GM21576 (cell line): ENCODE data around the gene TMIGD1.
"Not testable (repeated sequence)": the region's sequence is repeated elsewhere in the genome, so short reads cannot be mapped to it uniquely, and the experiment has no call there.

Experiments
- ATAC-seq: cut with Tn5 transposase; IDR thresholded peaks from one replicate; pipeline ENCODE4 v1.9.1; 2021; ENCODE audit warnings: mild to moderate bottlenecking, moderate library complexity; ENCODE audit not compliant: unreplicated experiment

The TMIGD1 gene

DNA sequence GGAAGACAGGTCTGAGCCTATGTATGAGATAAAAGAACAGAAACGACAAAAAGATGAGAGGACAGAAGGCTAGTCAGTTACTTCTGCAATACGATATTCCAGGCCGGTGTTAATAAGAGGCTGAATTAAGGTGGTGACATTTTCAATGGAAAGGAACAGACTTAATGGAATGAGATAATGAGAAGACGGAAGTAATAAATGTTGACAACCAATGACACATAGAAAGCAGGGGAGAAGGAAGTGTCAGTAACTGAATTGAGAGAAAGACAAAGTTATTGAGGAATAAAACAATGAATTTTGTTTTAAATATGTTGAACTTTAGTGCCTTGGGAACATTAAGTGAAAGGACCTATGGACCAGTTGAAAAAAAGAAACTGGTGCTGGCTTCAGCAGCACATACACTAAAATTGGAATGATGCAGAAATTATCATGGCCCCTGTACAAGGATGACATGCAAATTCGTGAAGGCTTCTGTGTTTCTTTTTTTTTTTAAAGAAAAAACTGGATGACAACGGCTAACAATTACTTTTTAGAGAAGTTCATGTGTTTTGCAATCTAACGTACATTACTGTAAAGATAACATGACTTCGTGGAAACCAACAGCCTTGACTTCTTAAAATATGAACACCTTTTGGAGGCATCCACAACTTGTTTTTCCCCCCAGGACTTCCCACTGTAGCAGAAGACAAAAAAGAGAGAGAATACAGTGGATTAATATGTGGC lies 26.4 kb upstream of the TMIGD1 start:
- no peak for ATAC-seq

DNA sequence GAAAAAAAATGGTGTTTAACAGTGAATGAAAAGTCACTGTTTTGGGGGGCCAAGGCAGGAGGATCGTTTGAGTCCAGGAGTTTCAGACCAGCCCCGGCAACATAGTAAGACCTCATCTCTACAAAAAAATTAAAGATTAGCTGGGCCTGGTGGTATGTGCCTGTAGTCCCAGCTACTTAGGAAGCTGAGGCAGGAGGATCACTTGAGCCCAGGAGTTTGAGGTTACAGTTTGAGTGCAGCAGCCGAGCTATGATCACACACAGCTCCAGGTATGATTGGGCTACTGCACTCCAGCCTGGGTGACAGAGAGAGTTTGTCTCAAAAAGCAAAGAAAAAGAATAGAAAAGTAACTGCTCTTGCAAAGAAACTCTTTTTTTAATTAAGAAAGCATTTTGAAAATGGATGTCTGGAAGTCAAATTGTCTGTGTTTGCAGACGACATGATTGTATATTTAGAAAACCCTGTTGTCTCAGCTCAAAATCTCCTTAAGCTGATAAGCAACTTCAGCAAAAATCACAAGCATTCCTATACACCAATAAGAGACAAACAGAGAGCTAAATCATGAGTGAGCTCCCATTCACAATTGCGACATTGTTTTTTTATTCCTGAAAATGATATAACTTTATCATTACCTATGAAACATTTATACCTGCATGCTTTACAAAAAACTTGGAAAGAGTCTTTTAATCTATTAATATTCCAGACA lies 24.4 kb upstream of the TMIGD1 start:
- no peak for ATAC-seq

- no peak for ATAC-seq
Observed at GRCh38 chr17:30357476-30357875, 23.6 kb upstream of the TMIGD1 start.

DNA sequence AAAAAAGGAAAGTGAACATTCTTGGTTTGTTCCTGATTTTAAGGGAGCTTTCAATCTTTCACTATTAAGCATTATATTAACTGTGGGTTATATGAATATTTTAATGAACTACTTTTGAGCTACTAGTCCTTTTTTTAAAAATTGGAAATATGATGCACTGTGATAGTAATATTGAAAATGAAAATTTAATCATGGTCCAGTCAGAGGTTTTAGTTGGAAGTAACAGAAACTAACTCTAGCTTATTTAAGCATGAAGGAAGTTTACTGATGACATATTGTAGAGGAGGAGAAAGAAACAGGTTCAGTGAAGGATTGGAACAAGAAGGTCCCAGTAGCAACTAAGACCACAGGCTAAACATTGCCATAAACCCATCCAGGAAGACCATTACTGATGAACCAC lies 20.8 kb upstream of the TMIGD1 start:
- ATAC-seq: no peak

DNA sequence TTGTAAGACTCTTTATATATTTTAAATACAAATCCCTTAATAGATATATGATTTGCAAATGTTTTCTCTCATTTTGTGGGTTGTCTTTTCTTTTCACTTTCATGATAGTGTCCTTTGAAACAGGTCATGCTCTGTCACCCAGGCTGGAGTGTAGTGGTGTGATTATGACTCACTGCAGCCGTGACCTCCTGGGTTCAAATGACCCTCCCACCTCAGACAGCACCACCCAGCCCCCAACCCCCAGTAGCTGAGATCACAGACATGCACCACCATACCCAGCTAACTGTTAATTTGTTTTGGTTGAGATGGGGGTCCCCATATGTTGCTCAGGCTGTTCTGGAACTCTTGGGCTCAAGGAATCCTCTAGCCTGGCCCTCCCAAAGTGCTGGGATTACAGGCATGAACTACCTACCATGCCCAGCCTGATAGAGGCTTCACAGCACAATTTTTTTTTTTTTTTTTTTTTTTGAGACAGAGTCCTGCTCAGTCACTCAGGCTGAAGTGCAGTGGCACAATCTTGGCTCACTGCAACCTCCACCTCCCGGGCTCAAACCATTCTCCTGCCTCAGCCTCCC lies 18.5 kb upstream of the TMIGD1 start:
- no peak for ATAC-seq

DNA sequence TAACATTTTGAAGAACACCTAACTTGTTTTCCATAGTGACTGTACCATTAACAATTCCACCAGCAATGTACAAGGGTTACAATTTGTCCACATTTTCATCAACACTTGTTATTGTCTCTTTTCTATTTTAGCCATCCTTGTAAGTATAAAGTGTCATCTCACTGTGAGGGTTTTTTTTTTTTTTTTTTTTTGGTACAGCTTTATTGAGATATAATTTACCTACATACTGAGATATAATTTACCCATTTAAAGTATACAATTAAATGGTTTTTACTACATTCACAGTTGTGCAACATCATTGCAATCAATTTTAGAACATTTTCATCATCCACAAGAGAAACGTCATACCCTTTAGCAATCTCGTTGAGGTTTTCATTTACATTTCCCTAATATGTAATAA lies 17.9 kb upstream of the TMIGD1 start:
- ATAC-seq: no peak

DNA sequence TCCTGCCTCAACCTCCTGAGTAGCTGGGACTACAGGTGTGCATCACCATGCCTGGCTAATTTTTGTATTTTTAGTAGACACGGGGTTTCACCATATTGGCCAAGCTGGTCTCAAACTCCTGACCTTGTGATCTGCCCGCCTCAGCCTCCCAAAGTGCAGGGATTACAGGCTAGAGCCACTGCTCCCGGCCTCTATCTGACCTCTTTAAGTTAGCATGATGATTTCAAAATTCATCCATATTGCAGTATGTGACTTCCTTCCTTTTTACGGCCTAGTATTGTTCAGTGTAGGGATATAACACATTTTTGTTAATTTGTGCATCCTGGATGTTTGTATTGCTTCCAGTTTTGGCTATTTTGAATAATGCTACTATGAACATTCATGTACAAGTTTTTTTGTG lies 17.4 kb upstream of the TMIGD1 start:
- ATAC-seq: not testable (repeated sequence)

GRCh38 chr17:30349252-30349651 lies 15.4 kb upstream of the TMIGD1 start:
- ATAC-seq: no peak

DNA sequence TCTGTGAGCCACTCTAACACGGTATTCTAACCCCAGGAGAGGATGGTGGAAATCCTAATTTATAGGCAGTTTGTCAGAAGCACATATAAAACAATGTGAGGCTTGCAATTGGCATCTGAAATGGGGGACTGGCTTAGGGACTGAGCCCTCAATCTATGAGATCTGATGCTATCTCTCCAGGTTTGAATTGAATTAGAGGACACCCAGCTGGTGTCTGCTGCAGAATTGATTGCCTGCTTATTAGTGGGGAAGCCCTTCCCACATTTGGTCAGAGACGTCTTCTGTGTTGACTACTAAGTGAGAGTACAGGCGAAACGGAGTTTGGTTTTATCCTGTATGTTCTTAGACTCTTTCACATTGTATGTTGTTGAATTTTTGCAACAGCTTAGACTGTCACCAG lies 13.6 kb upstream of the TMIGD1 start:
- no peak for ATAC-seq

DNA sequence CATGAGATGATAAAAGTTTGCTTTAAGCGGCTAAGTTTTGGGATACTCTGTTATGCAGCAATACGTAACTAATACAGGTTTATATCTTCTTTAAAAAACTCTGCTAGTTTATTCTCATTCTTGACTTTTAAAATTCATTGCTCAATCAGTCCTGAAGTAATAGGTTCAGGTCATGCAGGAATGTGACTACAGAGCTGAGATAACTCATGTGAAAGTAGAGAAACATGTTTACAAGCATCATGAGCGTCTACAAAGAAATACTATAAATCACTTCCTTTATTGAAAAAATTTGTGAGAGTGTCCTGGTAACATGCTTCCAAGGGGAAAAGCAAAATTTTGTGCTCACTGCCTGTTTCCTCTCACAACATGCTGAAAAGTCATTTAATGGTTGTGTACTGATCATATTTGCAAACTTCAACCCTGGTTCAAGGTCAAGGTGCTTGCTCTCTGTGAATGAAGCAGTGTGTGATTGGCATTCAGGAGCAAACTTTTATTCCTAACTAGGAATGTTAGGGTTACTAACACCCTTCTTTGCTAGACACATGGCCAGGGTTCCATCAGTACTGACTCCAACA lies 12.5 kb upstream of the TMIGD1 start:
- ATAC-seq: no peak

DNA sequence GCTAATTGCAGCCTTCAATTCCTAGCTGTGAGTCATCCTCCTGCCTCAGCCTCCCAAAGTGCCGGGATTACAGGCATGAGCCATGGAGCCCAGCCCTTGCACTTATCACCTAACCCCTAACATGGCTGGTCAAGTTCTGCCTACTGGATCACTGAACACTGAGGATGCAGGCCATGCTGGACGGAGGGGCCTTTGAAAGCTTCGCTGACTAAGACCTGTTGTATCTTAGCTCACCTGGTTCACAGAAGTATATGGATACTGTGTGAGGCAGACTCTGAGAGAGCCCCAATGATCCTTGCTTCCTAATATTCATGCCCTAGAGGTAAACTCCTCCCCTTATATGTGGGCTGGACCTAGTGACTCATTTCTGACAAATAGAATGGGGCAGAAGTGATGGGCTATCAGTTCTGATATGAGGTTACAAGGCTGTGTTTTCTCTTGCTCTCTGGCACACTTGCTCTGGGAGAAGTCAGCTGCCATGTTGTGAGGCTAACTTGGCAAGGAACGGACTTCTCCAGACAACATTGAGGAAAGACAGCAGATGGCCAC lies 11.7 kb upstream of the TMIGD1 start:
- no peak for ATAC-seq

- no peak for ATAC-seq
Observed at GRCh38 chr17:30345089-30345433, 11.2 kb upstream of the TMIGD1 start.

DNA sequence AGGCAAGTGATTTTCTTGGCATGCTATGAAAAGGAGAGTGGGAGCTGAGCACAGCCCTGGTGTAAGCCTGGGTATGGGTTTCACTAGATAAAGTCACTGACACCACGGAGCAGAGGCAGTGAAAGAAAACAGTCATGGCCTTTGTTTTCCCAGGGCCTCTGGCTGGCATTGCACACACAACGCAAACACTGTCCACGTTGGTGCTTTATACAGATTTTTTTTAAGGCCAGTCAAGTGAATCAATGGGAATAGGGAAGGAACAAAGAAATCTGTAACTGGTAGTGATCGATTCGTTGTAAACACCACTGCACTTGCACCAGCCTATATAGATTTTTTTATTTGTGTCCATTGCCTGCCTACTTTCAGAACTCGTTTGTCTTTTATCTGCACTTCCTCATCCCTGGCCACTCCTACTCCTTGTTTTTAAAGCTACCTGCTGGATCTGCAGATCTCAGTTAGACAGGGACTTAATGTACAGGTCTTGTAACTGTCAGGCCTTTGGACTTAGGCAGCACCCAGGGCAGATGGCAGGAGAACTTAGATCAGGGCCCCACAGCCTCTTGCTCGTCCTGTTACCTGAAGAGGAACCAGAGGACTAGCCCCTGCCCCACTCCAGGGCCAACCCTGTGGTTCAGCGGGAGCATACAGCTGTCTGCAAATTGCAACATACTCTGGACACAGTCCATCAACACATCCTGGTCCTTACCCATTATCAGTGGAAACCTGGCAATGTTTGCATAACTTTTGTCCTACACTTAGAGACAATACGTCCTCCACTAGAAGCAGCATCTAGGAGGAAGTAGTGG lies 10.6 kb upstream of the TMIGD1 start:
- ATAC-seq: no peak

GRCh38 chr17:30343796-30344195 lies 9.9 kb upstream of the TMIGD1 start:
- no peak for ATAC-seq

- not testable (repeated sequence) for ATAC-seq
Observed at GRCh38 chr17:30343244-30343643, 9.4 kb upstream of the TMIGD1 start.

GRCh38 chr17:30341703-30342249 lies 7.9 kb upstream of the TMIGD1 start:
- no peak for ATAC-seq

DNA sequence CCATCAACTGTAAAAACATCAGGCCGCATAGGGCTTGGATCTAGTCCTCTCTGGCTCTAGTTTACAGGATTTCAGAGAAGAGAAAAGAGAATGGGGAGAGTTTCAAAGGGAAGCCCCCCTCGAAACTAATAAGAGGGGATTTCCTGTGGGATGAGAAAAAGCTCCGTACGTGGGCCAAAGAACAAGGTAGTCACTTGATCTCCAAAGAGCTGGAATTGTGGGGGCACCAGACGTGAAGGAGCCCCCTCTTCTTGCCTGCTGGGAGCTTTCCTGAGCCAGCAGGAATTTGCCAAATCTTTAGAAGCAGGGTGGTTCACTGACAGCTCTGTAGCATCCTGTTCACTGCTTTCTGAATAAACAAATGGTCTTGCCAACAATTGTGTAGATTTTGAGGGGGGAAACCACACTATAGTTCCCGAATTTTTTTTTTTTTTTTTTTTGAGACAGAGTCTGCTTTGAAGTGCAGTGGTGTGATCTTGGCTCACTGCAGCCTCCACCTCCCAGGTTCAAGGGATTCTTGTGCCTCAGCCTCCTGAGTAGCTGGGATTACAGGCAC lies 7.0 kb upstream of the TMIGD1 start:
- ATAC-seq: no peak

DNA sequence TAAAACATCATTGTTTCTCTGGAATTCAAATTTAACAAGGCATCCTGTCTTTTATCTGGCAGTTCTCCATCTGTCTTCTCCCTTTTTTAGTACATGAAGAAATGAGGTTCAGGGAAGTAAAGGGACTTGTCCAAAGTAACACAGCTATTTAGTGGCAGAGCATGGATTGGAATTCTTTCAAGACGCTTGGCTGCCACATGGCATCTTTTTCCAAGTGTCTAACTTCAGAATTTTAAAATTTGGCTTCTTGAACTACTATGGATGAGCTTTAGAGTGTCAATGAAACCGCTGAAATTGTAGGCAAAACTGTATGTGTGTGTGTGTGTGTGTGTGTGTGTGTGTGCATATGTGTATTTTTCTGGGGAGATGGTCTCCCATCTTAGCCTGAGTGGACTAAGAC lies 5.2 kb upstream of the TMIGD1 start:
- ATAC-seq: no peak

DNA sequence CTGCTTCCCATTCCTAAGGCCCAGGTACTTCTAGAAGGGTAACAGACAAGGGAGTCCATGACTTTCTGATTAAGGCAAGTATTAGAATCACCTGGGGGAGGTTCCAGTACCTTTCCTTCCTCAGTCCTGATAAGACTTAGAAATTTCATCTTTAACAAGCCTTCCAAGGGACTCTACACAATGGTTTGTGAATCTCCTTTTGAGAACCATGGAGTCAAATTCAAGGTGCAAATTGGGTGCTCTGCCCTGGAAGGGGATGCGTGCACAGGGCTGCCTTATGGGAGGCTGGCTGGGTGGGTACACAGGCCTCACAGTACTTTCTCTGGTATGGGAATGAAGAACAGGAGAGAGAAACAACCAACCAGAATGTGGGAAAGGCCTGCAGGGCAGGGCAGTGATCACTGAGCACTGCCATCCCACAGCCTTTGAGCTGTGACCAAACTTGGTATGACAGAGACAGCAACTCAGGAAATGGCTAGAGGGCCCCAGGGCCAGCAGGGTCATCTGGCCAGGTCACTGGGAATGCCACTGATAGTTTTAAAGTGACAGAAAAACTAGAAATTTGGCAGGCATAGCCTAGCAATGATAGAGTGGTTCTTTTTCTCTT lies 3.6 kb upstream of the TMIGD1 start:
- ATAC-seq: no peak
